OCI-LY7 (cell line): ENCODE data around the gene QPRT.

Experiments used
- EZH2phosphoT487 ChIP-seq: fragments of 200-600 bp; sonication (generic); IDR thresholded peaks from 2 replicates; pipeline ENCODE4 v1.6.1; 2018; ENCODE audit warnings: low read depth, borderline replicate concordance, mild to moderate bottlenecking, mixed run types, antibody characterized with exemption, low read length, moderate library complexity, mixed read lengths
- TF ChIP-seq, protein P1 (sequence below): fragments of 200-600 bp; sonication (generic); conservative IDR thresholded peaks from 2 replicates; pipeline ENCODE4 v1.5.1; 2014; ENCODE audit warnings: mild to moderate bottlenecking, antibody characterized with exemption, low read length, moderate library complexity, mixed read lengths

DNA sequence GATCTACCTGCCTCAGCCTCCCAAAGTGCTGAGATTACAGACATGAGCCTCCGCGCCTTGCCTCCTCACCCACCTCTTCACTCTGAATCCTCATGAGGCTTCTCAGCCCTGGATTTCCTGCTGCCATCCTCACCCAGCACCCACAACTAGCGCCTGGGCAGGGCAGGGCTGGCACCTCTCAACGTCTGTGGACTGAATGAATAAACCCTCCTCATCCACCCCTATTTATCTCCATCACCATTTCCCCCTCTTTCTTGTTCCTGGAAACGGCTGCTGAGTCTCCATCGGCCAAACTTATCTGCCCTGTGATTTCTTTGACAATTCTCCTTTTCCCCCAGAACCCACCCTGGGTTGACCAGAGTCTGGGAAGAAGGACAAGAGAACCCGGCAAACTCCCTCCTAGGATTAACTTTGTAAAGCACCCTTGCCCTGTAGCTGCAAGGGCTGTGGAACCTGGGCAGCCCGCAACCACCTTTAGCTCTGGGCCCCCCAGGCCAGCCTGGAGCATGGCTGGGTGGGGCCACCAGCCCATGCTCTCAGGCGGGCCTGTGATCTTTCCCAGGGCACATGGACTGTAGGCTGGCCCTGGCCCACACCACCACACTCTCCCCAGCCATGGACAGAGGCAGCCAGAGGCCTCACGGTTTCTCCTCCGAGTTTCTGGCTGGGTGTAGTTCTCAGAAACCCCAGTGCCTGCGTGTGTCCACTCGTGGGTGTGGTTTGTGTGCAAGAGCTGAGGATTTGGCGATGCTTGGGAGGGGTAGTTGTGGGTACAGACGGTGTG is 13.5 kb upstream of the QPRT start:
- TF ChIP-seq, protein P1, sequence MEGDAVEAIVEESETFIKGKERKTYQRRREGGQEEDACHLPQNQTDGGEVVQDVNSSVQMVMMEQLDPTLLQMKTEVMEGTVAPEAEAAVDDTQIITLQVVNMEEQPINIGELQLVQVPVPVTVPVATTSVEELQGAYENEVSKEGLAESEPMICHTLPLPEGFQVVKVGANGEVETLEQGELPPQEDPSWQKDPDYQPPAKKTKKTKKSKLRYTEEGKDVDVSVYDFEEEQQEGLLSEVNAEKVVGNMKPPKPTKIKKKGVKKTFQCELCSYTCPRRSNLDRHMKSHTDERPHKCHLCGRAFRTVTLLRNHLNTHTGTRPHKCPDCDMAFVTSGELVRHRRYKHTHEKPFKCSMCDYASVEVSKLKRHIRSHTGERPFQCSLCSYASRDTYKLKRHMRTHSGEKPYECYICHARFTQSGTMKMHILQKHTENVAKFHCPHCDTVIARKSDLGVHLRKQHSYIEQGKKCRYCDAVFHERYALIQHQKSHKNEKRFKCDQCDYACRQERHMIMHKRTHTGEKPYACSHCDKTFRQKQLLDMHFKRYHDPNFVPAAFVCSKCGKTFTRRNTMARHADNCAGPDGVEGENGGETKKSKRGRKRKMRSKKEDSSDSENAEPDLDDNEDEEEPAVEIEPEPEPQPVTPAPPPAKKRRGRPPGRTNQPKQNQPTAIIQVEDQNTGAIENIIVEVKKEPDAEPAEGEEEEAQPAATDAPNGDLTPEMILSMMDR = no peak
- TF ChIP-seq EZH2phosphoT487 = no peak
